ENCODE data around the gene CYBA.

The CYBA gene

DNA sequence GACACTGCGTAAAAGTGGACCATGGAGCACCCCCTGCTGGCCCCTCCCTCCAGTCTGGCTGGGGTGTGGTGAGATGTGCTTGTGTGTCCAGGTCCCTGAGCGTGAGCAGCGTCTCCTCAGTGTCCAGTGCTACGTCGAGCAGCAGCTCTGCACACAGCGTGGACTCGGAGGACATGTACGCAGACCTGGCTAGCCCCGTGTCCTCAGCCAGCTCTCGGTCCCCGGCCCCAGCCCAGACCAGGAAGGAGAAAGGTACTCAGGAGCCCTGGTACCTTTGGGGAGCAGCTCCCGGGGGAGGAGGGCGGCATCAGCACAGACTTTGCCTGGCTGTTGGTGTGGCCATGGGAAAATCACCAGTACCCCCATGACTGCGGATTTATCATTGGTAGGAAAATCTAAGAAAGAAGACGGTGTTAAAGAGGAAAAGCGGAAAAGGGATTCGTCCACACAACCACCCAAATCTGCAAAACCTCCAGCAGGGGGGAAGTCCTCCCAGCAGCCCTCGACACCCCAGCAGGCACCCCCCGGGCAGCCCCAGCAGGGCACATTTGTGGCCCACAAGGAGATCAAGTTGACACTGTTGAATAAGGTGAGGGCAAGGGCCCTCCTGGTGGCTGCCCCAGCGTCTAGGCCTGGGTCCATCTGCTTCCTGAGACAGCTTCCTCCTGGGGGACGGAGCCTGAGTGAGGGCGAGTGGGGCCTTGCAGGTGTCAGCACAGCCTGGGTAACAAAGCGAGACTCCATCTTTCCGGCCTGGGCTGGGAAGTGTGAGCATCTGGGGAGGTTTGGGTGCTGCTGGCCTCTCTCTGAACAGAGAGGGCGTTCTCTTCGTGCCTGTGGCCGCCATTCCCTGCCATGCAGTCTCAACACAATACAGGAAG, 23.1 kb downstream of the CYBA start:
- DNase-seq = no peak

DNA sequence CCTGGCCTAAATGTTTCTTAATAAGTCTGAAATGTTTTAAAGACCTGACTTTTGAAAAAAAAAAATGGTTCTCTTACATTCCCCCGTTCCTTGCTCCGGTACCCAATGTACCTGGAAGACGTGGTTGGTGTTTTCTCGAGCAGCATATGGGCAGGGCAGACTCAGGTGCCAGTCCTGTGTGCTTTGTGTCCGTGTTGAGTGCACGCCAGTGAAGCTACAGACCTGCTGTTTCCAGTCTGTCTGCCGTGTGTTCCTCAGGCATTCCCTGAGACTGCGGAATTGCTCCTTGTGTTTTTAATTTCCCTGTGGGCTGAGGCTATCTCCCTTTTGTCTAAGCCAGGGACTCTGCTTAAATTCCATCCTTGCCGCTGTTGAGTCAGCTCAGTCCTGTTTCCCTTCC, 24.2 kb downstream of the CYBA start:
- no peak for DNase-seq

DNA sequence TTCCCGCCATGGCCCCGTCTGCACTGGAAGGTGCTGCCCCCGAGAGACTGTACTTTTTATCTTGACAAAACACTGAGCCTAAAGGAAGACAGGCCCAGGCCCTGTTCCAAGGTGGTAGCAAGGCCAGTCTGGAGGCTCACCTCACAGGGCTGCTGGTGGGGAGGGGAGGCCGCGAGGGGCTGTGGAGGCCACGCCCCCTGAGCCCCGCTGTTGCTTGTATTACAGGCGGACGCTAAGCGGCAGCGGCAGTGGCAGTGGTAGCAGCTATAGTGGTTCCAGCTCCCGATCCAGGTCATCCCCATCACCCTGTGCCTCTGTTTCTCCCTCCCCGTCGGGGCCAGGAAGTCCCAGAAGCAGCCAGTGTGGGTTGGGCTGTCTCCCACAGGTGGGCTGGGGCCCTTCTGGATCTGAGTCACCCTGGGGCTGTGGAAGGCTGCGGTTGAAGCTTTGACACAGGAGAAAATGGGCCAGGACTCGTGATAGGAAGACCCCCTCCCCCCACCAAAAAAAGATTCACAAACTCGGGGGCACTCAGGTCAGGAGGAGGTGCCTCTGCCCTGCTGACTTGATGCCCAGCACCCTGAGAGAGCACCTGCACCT, 25.8 kb downstream of the CYBA start:
- DNase-seq = no peak

DNA sequence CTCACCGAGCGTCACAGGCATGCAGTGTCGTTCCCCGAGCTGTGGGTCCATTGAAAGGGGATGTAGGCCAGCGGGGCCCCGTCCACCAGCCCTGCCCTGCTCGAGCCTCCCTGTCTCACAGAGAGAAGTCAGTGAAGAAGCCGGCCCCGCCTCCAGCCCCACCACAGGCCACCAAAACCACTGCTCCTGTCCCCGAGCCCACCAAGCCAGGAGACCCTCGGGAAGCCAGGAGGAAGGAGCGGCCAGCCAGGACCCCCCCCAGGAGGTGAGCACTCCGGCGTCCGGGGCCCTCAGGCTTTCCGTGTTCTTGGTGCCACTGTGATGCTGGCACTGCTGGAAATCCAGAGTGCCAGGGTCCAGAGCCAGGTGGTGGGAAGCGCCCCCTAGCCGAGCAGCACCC, 26.4 kb downstream of the CYBA start:
- DNase-seq = no peak

DNA sequence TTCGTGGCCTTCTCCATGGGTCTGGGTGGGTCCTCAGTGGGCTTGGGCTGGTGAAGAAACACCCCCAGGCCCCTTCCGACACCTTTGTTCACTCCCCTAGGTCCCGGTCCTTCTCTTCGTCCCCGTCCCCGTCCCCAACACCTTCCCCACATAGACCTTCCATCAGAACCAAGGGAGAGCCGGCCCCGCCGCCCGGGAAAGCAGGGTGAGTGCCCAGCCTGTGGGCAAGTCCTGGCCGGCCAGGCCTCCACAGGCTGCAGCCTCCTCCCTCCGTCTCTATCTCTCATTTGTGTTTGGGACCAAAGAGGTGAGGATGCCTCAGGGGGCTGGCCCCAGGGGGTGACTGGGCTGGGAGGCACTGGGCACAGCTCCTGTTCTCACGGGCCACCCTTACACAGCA, 27.0 kb downstream of the CYBA start:
- no peak for DNase-seq

DNA sequence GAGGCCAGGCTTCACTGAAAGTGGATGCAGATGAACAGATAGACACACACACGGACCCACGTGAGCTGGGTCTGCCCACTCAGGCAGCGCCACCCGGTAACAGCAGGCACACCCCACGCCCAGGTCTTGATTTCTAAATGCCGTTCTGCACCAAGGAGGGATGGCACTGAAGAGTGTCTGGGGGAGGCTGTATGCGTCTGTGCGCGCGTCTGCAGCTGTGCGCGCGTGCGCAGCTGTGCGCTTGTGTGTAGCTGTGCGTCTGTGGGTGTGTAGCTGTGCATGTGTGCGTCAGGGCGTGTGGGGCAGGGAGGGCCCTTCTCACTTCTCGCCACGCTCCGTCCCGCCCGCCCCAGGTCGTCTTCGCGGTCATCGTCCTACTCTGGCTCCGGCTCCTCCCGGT, 28.0 kb downstream of the CYBA start:
- no peak for DNase-seq

DNA sequence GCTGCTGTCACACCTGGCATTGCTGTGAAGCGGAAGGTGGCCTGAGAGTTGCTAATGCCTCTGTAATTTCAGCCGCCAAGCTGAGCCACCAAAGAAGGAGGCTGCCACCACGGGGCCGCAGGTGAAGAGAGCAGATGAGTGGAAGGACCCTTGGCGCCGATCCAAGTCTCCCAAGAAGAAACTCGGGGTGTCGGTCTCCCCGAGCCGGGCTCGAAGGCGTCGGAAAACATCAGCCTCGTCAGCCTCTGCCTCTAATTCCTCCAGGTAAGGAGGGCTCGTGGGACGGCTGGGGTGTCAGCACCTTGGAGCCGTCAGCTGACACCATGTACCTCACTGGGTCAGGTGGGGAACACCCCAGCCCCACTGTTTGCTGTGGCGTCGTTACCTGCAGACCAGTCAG, 28.7 kb downstream of the CYBA start:
- no peak for DNase-seq

DNA sequence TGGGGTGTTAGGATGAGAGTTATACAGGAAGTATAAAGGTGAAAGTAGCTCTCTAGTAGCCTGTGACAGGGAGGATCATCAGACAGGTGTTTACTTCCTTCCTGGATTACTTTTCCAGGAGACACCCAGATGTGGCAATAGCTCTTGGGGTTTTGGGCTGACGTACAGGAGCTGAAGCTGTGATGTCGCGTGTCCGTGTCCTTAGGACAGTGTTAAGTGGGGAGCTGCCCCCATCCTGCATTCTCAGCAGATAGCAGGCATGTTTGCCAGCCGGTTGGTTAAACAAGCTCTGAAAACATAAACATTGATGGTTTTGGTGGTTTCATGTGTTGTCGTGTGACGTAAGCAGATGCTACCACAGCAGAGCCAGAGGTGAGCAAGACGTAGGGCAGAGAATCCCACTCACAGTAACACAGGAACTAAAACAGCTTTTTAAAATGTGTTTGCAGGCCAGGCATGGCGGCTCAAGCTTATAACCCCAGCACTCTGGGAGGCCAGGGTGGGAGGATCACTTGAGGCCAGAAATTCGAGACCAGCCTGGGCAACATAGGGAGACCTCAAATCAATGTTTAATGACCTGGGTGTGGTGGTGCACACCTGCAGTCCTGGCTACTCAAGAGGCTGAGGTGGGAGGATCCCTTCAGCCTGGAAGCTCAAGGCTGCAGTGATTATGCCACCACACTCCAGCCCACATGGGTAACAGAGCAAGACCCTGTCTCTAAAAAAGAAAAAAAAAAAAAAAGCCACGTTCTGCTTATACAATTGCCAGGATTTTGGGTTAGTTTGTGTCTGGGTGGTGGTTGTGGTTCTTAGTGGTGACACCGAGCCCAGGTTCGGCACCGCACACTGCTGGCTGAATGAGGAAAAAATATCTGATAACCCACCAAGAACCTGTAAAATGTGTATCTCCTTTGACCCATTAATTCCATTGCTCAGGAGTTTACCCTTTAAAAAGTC, 30.7 kb downstream of the CYBA start:
- no peak for DNase-seq

DNA sequence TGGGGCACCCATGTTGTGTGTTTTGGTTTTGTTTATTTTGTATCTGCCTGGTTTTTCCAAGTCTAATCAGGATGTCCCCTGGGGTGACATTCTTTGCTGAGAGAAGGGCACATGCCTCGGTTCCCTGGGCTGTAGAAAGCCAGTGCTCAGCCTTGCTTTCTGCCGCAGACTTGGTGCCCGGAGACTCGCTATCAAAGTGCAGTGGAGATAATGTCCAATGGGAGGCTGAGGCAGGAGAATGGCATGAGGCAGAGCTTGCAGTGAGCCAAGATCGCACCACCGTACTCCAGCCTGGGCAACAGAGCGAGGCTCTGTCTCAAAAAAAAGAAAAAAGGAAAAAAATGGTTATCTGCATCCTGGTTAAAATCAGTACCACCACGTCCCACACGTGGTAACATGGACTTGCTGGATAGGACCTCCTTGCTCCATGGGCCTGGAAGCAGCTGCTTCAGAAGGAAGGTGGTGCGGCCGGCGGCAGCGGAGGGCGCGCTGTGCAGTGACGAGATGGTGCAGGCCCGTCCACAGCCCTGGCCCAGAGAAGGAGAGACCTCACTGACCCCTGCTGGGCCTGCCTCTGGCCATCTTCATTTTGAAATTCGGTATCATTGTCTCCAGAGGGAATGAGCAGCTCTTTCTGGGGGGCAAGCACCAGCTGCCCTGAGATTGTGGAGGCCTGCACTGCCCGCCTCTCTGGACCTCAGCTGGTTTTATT, 31.7 kb downstream of the CYBA start:
- DNase-seq = no peak

DNA sequence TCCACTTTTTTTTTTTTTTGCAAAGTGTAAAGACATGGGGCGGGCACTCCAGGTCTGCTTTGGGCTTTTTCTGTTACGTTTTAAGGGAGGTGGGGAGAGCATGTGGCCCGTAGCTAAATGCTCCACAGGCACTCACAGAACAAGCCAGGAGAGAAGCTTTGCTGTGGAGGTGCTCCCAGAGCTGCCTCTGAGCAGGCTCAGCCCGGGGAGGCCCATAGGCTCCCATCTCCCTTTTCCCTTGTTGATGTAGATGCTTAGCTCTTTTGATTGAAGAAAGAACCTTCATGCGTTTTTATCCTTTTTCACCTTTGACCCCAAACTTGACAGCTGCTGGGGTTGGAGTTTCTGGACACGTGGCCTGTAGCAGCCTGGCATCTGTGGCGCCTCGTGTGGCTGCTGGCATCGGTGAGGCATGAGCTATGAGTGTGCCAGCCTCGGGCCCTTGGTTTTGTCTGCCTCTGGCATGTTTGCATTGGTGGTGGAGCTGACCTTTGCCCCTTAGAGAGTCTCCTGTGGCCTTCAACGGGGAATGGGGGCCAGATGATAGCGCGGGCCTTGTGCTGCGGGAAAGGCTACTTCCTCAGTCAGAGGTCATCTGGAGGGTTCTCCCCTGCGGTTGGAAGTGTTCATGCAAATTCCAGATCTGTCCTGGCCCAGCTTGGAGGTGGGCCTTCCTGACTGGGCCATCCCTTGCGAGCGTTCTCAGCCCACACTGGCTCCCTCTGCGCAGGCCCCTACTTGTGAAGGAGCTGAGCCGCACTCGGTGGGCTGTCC, 32.5 kb downstream of the CYBA start:
- DNase-seq = no peak

DNA sequence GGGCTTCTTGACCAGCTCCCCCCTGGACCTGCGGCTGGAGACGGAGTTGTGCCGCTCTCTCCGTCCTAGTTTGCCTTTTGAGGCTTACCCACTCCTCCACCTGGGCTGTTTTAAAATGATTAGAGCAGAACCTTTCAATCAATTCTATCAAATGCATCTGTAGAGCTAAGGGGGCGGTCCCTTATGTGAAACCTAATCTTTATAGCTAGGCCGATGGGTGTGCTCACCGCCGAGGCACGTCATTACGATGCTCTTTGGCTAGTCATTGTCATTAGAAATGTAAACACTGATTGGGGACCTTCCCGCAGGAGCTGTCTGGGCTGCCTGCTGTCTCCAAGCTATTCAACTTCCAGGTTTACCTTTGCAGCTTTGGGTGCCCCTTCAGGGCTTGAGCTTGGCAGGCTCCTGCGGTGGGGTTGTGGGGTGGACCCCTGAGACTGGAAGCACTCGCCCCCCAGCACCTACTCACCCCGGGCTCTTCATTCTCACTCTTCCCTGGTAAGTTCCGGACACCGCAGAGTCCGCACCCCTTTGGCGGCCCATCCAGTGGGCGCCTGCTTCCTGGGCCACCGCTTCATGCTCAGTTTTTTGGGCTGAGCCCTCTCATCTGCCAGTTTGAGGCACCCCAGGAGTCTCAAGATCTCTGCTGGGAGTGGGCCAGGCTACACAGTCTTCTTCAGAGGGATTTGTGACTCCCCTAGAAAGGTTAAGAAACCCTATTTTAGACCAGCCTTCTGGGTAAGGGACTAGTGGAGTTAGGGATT, 33.4 kb downstream of the CYBA start:
- DNase-seq = no peak

DNA sequence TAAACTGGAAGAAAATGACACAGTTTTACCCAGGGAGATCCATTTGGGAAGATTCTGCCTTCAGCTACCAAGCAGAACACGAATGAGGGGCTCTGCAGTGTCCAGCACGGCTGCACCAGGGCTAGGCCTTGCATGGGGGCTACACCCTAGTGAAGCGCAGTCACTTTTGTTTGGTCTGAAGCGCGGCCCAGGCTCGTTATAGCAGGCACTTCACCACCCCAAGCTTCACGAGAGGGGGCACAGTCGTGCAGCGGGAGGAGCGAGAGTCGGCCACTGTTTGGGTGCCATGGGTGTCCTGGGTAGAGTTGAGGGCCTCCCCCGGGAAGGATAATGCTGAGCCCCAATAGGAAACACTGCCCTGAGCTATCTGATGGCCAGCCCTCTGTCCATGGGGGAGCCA, 34.1 kb downstream of the CYBA start:
- DNase-seq = no peak

DNA sequence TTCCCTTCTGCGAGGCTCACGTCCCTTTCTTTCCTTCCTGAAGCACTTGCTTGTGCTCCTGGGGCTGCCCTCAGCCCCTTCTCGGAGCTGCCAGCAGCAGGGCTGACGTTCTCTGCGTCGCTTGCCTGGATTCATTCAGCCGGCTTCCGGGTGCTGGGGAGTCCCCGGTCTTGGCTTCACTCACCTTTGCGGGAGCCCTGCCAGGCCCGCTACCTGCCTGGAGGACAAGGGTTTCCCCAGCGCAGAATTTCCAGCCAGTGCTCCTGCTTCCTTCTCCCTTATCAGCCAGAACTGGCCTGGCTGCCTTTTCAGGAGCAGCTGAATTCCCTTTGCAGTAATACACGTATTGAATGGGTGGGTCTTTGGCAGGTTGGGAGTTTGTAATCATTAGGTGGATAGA, 34.5 kb downstream of the CYBA start:
- no peak for DNase-seq

DNA sequence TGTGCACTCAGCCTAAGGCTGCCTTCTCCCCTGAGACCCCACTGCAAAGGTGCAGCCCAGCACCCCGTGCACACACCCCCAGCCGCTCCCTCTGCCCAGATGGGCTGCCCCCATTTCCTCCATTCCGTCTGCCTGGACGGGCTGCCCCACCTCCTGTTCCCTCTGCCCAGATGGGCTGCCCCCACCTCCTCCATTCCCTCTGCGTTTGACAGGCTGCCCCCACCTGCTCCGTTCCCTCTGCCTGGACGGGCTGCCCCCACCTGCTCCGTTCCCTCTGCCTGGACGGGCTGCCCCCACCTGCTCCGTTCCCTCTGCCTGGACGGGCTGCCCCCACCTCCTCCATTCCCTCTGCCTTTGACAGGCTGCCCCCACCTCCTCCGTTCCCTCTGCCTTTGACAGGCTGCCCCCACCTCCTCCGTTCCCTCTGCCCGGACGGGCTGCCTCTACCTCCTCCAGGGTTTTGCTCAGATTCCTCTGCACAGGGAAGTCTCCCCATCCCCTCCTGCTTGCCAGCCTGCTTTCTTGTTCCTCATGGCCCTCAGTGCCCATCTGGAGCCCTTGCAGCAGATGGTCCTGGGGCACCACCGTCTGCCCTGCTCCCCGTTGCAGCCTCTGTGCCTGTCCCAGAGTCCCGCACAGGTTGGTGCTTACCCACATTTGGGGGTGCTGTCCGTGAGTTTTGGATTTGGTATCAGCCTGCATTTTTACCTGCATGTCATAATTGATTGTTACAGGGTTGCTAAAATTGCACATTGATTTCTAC, 35.9 kb downstream of the CYBA start:
- no peak for DNase-seq

DNA sequence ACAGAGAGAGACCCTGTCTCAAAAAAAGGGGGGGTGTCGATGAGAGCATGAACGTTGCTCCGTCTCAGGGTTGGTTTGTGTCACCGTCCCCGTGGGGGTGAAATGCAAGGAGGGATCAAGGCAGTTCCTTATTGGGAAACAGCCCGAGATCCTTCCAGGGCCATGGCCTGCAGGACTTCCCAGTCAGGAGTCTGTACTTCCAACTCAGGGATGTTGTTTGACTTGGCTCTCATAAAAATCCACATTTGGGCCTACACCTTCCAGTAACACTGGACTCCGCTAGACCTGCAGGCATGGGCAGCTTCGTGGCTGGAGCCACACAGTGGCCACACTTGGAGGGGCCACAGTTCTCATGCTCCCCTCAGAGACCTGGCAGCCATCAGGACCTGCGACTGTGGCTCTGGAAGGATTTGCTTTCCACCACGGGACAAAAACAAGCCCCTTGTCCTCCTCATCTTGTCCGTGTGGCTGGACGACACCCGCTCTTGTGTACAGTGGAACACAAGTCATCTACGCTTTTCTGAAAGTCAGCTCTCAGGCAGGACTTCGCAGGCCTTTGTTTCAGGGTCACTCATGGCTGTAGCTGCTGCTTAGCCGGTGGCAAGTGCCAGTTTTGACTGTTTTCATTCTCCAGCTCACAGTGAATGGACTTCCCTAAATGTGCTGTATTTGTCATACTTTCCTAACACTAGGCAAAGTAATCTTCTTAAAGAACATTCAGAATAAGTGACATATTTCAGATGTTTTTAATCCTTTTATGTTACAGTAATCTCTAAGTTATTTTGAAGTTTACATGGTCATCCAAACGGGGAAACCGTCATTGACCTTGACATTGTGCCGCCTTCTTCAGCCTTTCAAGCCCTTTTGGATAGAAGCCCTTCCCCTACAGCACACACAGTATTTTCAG, 36.7 kb downstream of the CYBA start:
- no peak for DNase-seq

DNA sequence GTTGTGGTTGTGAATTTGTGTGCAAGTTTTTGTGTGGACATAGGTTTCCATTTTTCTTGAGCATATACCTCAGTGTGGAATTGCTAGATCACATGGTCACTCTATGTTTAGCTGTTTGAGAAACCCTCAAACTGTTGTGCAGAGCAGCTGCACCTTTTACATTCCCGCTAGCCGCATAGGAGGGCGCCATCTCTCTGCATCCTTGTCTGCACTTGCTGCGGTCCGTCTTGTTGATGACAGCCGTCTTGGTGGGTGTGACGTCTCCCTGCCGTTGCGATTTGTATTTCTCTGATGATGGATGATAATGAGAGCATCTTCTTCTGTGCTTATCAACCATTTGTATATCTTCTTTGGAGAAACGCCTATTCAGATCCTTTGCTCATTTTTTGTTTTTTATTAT, 37.6 kb downstream of the CYBA start:
- no peak for DNase-seq

DNA sequence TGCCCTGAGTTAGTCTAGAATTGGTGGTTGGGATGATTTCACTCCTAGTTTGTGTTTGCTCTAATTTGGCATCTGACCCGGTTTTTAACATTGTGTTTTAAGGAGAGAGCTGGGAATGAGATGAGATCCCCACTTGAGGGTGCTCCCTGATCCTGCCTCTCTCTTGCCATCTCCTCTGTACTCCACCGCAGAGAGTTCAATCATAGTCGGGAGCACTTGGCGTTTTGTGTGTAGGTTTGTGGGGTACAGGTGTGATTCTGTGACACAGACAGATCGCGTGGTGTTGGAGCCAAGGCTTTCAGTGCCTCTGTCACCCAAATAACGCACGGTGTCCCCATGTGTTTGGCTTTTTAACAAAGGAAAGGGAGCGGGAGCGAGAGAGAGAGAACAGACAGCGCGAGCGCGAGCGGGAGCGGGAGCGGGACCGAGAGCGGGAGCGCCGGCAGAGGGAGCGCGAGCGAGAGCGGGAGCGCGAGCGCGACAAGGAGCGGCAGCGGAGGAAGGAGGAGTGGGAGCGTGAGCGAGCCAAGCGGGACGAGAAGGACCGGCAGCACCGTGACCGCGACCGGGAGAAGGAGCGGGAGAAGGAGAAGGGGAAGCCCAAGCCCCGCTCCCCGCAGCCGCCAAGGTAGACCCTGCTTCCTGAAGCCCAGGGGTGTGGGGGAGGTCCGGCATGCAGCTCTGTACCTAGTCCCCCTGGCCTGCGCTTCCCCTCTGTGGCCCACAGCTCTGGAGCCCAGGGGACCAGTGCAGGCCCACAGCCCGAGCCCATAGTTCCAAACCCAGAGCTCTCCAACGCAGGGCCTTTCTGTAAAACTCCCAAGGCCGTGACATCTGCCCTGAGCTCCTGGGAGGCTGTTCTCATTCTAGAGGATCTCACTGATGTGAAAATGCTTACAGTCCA, 39.7 kb downstream of the CYBA start:
- DNase-seq = no peak

DNA sequence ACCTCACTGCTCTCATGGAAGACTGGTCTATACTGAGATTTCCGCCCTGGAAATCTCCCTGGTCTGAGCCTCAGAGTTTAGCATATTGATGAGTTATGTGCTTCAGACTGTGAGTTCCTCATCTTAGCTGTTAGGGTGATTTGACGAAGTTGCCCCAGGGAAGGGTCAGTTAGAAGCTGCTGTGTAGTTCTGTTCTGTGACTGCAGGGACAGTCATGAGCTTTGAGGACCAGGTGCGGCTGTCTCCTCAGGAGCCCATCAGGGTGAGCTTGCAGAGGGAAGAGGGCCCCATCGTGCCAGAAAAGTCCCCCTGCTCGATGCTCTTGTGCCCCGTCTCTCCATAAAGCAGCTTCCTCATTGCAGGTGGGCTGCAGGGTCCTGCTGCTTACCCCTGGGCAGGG, 40.8 kb downstream of the CYBA start:
- DNase-seq = no peak

Data from NCI-H1105 (cell line).